SK-N-SH (cell line): ENCODE measurements around the gene STX19.

Source experiments
- CTCF ChIP-seq: fragments of 200-600 bp; sonication (generic); IDR thresholded peaks from 2 replicates; pipeline ENCODE4 v1.6.1; 2017; ENCODE audit warnings: antibody characterized with exemption, mild to moderate bottlenecking, moderate library complexity
- EZH2phosphoT487 ChIP-seq: fragments of 200-600 bp; sonication (generic); IDR thresholded peaks from 2 replicates; pipeline ENCODE4 v1.6.1; 2017; ENCODE audit warnings: low read depth, mixed run types, mild to moderate bottlenecking, antibody characterized with exemption, moderate library complexity, borderline replicate concordance
- GABPA ChIP-seq: IDR thresholded peaks from 2 replicates; pipeline ENCODE4 v1.4.0; 2012; ENCODE audit warnings: low read depth, mild to moderate bottlenecking
- GATA2 ChIP-seq: sonication (generic); formaldehyde crosslinking; IDR thresholded peaks from 2 replicates; pipeline ENCODE4 v1.5.0; 2020; ENCODE audit warnings: mild to moderate bottlenecking, missing genetic modification reagents
- TCF12 ChIP-seq: IDR thresholded peaks from 2 replicates; pipeline ENCODE4 v1.4.0; 2012
- USF1 ChIP-seq: IDR thresholded peaks from 2 replicates; pipeline ENCODE4 v1.4.0; 2012; ENCODE audit warnings: low read depth, borderline replicate concordance

- TF ChIP-seq USF1: no peak
- no peak for TF ChIP-seq CTCF
- no peak for TF ChIP-seq TCF12
- no peak for TF ChIP-seq GATA2
- no peak for TF ChIP-seq GABPA
- no peak for TF ChIP-seq EZH2phosphoT487
Measured at GRCh38 chr3:94011233-94011711, 17.1 kb downstream of the STX19 start.
